GM19238 (cell line): ENCODE results near the gene C1QTNF1.
"Not testable (repeated sequence)": the region's sequence is repeated elsewhere in the genome, so short reads cannot be mapped to it uniquely, and the experiment has no call there.

ENCODE experiments used
- DNase-seq: peaks from one replicate; pipeline ENCODE4 v3.0.0; 2011; ENCODE audit warnings: low spot score; ENCODE audit not compliant: insufficient read length

C1QTNF1 gene

DNA sequence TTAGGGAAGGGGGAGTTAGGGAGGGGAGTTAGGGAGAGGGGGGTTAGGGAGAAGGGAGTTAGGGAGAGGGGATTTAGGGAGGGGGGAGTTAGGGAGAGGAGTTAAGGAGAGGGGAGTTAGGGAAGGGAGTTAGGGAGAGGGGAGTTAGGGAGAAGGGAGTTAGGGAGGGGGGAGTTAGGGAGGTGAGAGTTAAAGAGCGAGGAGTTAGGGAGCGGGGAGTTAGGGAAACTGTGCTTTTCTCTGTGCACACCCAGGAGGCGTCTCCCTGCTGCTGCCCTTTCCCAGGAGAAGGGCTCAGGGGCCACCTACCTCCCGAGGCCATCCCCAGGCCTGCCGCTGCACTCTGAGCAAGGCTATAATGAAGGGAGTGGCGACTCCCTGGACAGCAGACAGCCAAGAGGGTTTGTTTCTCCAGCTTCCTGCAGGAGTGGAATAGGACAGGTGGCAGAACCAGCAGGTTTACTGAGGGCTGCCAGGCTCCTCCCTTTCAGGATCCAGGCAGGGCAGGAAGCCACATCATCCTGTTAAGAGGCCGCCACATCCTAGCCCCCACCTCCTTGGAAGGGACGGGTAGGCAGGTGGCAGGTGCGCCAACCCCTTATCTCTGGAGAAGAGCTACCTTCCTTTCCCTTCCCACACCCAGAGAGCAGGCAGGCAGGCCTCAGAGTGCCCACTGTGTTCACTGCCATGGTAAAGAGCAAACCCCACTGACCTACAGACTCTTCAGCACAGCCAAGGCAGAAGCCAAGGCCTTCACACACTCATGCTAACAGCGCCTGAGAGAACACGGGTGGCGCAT is 18.7 kb upstream of the C1QTNF1 start:
- DNase-seq = no peak

DNA sequence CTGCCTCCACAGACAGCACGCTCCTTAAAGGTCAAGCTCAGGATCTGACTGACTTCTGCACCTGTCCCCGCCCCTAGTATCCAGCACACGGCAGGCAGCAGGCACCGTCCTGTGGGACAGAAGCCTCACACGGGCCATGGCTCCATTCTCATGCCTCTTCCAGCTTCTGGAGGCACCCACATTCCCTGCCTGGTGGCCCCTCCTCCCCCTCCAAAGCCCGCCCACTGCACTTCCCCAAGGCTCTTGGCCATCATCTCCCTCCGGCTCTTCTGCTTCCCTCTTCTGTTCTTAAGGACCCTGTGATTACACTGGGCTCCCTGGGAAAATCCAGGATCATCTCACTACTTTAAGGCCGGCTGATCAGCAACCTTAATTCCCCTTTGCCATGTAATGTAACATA is 17.9 kb upstream of the C1QTNF1 start:
- no peak for DNase-seq

DNA sequence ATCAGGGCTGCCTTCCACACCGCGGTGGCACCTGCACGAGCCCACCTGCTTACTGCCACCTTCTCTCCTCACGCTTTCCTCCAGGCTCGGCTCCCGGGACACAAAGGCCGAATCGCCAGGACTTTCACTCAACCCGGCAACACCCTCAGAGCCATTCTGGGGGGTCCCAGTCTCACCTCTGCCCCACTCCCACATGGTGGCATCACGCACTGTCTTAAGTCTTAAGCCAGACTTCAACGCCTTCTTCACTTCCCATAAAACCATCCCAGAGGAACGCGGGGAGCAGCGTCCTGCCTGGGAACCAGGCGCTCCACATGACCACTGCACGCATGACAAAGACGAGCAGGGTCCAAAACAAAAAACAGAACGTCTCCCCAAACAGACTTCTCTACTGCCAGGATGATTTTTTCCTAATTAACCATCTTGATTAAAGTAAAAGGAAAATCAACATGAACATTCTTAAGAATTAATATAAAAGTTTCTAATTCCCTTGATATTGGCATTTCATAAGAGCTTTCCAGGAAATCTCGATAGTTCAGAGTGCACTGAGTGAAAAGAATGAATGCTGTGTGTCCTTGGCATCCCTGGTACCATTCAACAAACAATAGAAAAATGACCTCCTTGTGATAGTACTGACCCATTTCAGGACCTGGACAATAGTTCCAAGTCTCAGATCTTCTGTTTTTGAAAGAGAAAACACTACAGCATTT is 17.0 kb upstream of the C1QTNF1 start:
- no peak for DNase-seq

DNA sequence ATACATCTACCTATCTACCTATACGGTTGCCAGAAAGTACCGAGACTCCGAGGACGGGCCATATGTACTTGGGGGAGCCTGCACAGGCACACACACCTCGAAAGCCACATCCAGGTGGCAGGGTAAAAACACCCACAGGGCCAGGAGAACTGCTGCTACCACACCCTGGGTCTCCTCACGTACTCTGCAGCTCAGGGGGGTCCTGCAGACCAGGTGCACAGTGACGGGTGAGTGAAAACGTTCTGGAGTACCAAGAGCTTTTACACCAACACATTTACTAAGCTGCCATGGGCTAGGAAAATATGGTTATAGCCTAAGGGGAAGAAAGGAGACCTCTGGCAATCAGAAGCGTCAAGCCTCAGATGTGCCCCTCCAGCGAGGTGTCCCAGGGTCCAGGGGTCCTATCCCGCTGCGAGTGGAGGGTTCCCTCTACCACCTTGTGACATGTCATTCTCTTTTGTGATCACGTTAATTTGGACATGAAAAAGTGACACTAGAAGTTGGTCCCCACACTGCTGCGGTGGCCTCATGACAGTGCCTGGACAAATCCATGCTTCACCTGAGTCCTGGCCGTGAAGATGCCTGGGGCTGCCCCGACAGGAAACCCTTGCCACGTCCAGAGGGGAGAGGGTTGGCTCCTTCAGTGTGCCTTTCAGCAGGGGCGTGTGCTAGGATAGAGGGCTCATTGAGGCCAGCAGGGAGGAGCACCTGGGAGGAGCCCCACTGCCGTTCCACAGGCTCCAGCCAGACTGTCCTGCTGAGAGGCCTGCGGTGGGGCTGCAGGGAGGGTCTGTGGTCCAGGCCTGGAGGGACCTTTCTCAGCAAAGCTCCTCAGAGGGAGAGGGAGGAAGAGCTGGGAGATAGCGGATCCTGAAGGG is 16.2 kb upstream of the C1QTNF1 start:
- DNase-seq = no peak

DNA sequence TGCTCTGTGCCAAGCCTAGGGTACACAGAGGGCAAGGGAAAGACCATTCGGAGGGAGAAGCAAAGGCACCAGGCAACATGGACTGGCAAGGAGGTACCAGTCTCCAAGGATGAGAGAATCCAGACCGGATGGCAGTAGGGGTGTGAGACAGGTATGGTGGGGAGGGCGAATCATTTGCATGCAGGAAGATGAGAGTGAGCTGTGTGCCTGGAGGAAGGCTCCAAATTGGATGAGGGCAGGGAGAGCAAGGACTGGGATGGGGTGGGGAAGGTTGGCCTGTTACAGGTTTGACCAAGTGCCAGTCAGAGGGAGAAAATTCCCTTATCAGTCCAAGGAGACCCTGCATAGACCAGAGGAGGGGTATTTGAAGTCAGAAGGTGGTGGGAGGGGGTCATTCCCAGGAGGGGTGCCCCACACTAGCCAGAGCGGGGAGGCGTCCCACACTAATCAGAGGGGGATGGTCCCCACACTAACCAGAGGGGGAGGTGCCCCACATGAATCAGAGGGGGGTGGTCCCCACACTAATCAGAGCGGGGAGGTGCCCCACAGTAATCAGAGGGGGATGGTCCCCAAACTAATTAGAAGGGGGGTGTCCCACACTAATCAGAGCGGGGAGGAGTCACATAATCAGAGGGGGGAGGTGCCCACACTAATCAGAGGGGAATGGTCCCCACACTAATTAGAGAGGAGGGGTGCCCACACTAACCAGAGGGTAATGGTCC is 15.1 kb upstream of the C1QTNF1 start:
- no peak for DNase-seq

DNA sequence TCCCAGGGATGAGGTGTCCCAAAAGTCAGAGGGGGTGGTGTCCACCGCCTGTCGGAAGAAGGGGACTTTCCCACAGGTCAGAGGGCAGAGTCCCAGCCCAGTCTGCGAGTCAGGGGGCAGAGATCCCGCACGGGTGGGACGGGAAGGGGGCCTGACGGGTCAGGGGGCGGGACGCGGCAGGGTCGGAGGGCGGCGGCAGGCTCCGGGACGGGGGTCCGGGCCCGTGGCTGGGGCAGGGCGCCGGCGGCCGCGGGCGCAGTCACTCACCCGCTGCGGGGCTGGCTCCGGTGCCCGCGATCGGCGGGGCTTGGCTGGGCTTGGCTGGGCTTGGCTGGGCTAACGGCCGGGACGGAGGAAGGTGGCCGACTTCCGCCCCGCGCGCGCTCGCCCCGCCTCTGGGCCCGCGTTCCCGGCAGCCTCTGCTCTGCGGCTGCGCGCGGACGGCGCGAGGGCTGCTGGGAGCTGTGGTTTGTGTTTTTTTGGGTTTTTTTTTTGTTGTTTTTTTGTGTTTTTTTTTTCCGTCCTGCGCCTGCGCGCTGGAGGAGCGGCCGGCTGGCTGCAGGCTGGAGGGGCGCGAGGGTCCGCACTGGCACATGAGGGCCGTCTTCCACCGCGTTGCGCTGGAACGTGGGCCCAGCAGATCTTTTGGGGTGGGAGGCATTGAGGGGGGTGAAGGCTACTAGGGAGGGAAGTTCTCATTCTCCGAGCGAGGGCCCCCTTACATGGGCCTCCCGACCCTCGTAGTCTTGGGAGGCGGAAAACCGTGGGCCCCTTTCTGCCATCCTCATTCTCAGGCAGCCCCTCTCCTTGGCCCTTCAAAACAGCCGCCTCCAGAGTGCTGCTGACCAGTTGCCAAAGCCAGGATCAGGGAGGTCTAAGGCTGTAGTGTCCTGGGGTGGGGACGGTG is 14.3 kb upstream of the C1QTNF1 start, which contains the start of gene CANT1:
TSS of gene CANT1 (minus strand) at position 368 of the 907 bp plus-strand sequence. CDS start 12,142 bp downstream, outside the sequence.
- peak; percentile 99 for DNase-seq

DNA sequence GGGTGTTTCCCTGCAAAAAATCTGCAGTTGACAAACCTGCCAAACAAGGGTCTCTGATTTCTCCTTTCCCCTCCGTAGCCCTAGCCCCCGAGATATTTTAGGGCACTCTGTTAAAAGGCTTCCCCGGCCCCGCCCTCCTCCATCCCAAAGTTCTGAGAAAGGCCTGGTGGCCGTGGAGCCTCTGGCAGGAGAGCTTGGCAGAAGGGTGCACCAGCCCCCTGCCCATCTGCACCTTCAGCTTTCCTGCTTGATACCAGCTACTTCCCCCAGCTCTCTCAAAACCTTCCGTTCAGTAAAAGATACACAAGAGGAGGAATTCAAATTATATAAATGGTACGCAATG is 13.7 kb upstream of the C1QTNF1 start:
- no peak for DNase-seq

DNA sequence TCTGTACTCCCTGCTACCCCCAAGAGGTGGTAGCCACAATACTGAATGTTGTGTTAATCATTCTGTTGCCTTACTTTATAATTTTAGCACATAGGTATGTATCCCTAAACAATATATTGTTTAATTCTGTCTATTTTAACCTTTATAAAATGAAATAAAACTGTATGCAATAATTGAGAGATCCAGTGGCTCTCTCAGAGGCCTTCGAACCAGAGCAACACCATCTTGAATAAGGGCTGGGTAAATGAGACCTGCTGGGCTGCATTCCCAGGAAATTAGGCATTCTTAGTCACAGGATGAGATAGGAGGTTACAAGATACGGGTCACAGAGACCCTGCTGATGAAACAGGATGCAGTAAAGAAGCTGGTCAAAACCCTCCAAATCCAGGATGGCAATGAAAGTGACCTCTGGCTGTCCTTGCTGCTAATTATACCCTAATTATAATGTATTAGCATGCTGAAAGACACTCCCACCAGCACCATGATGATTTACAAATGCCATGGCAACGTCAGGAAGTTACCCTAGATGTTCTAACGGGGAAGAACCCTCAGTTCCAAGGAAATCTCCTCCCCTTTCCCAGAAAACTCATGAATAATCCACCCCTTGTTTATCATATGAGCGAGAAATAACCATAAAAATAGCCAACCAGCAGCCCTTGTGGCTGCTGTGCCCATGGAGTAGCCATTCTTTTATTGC is 12.4 kb upstream of the C1QTNF1 start:
- no peak for DNase-seq

DNA sequence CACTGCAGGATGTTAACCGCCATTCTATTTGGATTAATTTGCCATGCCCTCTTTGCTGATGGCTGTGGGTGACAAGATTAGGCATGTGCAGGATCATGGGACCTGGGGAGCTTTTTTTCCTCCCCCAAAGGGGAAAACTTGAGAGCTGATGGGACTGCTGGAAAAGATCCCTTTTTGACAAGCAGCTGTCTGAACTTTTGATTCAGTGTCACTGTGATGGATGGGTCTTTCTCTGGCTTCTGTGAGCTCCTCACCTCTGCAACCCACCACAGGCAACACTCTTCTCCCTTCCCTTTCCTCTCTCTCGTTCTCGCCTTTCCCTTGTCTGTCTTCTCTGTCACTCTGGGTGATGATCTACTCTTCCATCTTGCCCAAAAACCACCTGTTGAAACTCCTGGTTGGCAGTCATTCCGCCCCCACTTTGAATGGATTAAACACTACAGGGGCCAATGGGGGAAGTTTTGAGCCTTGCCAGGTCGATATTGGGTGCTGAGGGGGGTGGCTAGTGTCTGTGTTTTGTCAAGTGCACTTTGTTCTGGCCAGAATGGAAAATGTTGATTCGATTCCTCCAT is 11.3 kb upstream of the C1QTNF1 start:
- DNase-seq = no peak

DNA sequence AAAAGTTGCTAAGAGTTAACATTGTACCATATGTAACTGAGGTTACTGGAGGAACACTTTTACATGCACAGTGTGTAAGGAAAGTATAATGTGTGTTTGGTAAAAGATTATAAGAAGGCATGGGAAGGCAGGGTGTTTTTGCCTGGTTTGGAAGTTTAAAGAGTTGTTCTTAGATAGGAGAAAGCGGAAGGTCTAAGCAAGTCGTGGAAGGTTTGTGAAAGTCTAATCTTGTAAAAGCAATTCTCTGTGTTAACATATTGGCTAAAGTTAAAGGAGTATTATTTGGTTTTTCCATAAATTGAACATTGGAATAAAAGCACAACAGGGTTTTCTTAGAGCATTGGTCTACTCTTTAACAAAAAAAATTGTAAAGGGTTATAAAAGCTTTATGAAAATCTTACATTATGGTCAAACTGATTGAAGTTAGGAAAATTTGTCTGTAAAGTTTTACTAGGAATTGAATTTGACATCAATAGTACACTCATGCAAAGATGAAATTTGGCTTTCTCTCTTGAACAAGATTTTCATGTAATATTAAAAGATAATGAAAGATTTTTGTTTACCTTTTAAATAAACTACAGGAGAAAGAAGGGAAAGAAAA is 9.7 kb upstream of the C1QTNF1 start:
- DNase-seq = no peak

DNA sequence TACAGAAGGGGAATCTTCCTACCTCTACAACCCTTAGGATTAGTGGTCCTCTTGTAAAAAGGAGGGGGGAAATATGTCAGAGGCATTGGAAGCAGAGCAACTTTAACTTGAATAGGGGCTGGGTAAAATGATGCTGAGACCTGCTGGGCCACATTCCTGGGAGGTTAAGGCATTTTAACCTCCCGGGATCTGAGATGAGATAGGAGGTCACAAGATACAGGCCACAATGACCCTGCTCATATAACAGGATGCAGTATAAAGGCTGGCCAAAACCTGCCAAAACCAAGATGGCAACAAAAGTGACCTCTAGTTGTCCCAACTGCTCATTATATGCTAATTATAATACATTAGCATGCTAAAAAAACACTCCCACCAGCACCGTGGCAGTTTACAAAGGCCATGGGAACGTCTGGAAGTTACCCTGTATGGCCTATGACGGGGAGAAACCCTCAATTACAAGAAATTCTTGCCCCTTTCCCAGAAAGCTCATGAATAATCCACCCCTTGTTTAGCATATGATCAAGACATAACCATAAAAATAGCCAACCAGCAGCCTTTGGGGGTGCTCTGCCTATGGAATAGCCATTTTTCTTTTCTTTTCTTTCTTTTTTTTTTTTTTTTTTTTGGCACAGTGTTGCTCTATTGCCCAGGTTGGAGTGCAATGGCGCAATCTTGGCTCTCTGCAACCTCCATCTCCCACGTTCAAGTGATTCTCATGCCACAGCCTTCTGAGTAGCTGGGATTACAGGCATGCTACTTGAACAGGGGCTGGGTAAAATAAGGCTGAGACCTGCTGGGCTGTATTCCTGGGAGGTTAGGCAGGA is 6.2 kb upstream of the C1QTNF1 start:
- no peak for DNase-seq

DNA sequence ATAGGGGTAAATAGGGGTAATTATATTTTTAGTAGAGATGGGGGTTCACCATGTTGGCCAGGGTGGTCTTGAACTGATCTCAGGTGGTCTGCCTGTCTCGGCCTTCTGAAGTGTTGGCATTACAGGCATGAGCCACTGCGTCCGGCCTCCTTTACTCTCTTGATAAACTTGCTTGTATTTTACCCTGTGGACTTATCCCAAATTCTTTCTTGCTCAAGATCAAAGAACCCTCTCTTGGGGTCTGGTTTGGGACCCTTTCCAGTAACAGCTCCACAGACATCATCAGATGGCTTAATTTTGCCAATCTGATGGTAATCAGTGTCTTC is 5.6 kb upstream of the C1QTNF1 start:
- no peak for DNase-seq

DNA sequence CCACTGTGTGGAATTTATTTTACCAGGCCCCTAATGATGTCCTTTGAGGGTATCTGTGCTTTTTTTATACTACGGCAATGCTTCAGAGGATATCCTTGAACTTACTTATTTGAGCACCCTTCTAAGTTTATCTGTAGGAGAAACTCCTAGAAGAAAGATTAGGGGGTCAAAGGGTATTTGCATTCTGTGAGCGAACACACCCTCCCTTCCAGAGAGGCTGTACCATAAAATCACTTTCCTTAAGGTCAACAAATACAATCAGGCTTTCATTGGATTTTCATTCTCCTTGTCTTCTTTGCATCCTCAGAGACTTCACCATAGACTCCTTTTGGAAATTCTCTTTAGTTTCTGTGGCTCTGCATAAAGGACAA is 4.7 kb upstream of the C1QTNF1 start:
- DNase-seq = no peak

DNA sequence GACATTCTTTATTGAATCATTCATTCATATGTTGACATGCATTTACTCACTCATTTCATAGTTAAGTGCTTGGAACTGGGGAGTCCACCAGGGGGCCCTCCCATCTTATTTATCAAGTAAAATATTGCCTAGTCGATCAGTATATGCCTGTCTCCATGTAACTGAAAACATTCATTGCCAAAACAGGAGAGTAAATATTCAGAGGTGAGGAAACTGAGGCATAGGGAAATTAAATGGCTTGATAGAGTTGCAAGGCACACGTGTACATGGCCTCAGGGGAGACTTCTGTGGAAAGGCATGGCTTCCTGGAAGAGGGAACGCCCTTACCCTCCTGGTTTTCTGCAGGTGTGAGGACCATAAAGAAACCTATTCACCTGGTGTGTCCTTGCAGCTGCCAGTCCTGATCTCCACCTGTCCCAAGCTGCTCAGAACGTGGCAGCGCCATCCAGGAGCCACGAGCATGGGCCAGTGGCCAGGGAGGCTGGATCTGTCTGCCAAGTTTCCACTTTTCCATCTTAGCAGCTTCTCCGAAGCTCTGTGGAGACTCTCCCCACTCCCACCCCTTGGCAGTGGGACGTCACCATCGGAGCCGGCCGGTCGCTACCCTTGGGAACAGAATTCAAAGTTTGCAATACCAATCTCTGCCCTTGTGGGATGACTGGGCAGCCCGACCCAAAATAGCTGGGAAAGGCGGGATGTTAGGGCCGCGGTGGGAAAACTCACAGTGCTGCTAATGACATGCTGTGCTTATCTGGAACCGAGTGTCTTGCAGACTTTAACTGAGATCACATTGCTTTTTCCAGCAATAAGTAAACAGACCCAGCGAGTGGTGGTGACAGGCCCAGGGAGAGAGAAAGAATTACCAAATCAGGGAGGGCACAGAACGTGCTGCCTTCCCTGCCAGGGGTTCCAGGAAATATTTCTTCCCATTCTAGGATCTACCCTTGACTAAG is 4.1 kb upstream of the C1QTNF1 start:
- no peak for DNase-seq

DNA sequence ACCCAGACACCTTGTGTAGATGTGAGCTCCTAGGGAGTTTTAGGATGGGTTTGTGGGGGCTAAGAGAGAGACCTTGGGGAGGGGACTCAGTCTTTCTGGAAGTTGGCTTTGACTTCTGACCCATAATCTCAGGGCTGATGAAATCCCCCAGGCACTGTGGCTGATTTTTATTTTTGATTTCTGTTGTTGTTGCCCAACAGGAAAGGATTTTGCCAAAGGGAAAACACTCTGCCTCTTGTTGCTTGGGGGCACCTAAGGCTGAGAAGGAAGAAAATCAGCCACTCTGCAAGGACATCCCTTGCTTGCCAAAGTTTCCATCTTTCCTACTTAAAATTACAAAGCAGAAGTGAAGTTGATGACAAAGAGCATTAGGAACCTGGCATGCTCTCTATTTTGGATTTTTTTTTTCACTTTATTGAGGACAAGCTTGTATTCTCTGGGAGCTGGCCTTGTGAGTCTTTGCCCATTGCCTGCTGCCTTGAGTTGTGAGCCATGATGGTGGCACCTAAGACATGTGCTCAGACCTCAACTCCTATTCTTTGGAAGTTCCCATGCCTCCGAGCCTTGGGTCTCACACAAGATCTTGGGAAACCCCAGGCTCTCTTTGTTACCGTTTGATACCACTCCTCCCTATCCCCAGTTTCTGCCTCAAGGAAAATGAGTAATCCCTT is 3.2 kb upstream of the C1QTNF1 start:
- DNase-seq = no peak

DNA sequence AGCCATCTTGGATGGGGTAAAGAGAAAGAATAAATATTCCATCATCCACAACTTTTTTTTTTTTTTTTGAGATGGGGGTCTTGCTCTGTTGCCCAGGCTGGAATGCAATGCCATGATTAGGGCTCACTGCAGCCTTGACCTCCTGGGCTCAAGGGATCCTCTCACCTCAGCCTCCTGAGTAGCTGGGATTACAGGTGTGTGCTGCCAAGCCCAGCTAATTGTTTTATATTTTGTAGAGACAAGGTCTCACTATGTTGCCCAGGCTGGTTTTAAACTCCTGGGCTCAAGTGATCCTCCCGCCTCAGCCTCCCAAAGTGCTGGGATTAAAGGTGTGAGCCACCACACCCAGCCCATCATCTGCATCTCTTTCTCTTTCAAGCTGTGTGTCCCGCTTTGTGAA is 2.0 kb upstream of the C1QTNF1 start:
- not testable (repeated sequence) for DNase-seq
